ENCODE measurements around the gene CDK9. TPM values are rescaled to one million over a fixed set of nuclear protein-coding genes. Genes with fewer than 3 reads are reported as not detected.

Gene CDK9
- total RNA-seq, 2 donors from 2014 or later = 37.2 to 53.3 TPM

DNA sequence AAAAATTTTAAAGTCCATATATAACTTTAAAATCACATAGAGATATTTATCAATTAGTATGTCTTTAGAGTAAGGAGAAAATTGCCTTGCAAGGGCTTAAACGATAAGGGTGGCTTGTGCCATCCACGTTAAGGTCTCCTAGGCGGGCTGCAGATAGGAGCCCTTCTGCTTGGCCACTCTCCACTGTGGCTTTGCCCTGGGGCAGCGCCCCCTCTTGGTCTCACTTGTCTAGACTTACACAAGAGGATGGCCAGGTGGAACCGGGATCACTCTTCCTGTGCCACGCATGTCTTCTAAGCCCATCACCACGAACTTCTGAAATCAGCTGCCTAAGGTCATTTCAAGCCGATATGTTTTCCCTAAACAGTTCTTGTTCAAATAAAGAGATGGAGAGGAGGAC is 19.8 kb downstream of the CDK9 start:
- Histone ChIP-seq H3K4me1 (peaks cover 0 to 45% of the 10 kb centered on the region in 2 donors), H3K4me3 (no peak overlapping the region), H3K36me3 (peaks cover 16% of the 10 kb centered on the region), H3K27me3 (no peaks in the 10 kb centered on the region), H3K27ac (peak overlapping the region in 1 of 2 donors; percentile 15), H3K9me3 (no peaks in the 10 kb centered on the region)
- DNase-seq (ENCODE audit: low spot score) = no peak
- TF ChIP-seq, protein P1, sequence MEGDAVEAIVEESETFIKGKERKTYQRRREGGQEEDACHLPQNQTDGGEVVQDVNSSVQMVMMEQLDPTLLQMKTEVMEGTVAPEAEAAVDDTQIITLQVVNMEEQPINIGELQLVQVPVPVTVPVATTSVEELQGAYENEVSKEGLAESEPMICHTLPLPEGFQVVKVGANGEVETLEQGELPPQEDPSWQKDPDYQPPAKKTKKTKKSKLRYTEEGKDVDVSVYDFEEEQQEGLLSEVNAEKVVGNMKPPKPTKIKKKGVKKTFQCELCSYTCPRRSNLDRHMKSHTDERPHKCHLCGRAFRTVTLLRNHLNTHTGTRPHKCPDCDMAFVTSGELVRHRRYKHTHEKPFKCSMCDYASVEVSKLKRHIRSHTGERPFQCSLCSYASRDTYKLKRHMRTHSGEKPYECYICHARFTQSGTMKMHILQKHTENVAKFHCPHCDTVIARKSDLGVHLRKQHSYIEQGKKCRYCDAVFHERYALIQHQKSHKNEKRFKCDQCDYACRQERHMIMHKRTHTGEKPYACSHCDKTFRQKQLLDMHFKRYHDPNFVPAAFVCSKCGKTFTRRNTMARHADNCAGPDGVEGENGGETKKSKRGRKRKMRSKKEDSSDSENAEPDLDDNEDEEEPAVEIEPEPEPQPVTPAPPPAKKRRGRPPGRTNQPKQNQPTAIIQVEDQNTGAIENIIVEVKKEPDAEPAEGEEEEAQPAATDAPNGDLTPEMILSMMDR (IDR thresholded peaks at IDR 0.05) = peak in 1 of 2 donors; percentile 35

DNA sequence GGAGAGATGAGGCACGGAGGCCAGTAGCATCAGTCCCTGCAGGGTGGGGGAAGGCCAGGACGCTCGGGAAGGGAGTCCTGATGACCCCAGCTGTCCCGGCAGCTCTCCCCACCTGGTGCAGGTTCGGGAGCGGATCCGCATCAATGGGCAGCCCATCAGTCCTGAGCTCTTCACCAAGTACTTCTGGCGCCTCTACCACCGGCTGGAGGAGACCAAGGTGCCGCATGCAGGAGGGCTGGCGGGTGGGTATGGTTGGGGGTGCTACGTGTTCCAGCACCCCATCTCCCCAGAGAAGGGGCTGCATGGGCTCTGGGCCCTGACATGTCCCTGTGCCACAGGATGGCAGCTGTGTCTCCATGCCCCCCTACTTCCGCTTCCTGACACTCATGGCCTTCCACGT is 21.0 kb downstream of the CDK9 start:
- H3K36me3 ChIP-seq = peaks cover 20% of the 10 kb centered on the region
- no peak overlapping the region for H3K4me3 ChIP-seq
- H3K4me1 ChIP-seq = peaks cover 0 to 41% of the 10 kb centered on the region in 2 donors
- H3K27me3 ChIP-seq = no peaks in the 10 kb centered on the region
- no peak for DNase-seq (ENCODE audit: low spot score)
- TF ChIP-seq, protein P1 (IDR thresholded peaks at IDR 0.05) = no peak
- H3K9me3 ChIP-seq = no peaks in the 10 kb centered on the region
- no peak overlapping the region for H3K27ac ChIP-seq

DNA sequence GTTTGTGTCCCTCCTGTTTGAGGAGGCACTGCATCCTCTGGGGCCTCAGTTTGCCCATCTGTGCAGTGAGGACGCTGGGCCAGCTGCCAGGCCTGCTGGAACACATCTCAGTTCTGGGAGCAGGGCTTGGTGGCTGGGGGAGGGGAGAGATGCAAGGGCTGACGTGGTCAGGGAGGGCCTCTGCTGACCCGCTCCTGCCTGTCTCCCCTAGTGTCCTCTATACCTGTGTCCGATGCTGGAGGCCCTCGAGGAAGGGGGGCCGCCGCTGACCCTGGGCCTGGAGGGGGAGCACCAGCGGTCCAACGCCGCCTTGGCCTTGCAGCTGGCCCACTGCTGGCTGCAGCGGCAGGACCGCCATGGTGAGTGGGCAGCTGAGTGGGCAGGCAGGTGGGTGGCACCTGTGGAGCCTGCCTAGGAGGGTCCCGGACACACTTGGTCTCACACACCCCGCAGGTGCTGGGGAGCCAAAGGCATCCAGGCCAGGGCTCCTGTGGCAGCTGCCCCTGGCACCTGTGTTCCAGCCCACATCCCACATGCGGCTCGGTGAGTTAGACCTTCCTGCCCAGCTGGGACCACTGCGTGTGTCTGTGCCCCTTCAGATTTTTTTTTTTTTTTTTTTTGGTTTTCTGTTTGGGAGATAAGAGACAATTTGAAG is 22.6 kb downstream of the CDK9 start:
- TF ChIP-seq, protein P1 (IDR thresholded peaks at IDR 0.05) = no peak
- DNase-seq (ENCODE audit: low spot score) = no peak
- H3K4me1 ChIP-seq = peaks cover 0 to 33% of the 10 kb centered on the region in 2 donors
- no peaks in the 10 kb centered on the region for H3K27me3 ChIP-seq
- H3K36me3 ChIP-seq = peaks cover 34% of the 10 kb centered on the region
- H3K27ac ChIP-seq = peak overlapping the region; percentile 77 to 79
- H3K4me3 ChIP-seq = no peak overlapping the region
- no peaks in the 10 kb centered on the region for H3K9me3 ChIP-seq

DNA sequence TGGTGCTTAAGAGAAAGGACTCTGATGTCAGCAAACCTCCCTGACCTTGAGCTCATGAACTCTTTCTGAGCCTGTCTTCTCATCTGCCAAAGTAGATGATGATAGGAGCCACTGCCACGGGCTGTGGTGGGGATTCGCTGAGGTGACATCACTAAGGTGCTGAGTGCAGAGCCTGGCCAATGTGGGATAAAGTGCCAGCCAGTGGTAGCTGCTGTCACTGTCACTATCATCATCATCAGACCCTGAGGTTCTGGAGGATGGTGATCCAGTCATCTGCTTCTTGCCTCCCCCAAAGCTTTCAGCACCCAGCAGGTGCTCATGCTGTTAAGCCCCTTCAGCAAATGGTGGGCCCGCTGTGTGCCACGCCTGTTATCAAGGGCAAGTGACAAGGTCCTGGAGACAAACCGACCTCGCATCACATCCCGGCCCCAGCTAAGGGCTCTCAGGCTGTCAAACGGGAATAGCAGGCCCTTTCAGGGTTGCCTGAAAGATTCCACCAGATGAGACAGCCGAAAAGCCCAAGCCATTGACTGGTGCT is 23.2 kb downstream of the CDK9 start:
- peaks cover 40% of the 10 kb centered on the region for H3K36me3 ChIP-seq
- H3K27me3 ChIP-seq = no peaks in the 10 kb centered on the region
- H3K4me3 ChIP-seq = peak overlapping the region in 1 of 2 donors; percentile 9
- H3K9me3 ChIP-seq = no peaks in the 10 kb centered on the region
- no peak for DNase-seq (ENCODE audit: low spot score)
- H3K27ac ChIP-seq = peak overlapping the region; percentile 77 to 79
- H3K4me1 ChIP-seq = peaks cover 0 to 27% of the 10 kb centered on the region in 2 donors
- TF ChIP-seq, protein P1 (IDR thresholded peaks at IDR 0.05) = no peak

DNA sequence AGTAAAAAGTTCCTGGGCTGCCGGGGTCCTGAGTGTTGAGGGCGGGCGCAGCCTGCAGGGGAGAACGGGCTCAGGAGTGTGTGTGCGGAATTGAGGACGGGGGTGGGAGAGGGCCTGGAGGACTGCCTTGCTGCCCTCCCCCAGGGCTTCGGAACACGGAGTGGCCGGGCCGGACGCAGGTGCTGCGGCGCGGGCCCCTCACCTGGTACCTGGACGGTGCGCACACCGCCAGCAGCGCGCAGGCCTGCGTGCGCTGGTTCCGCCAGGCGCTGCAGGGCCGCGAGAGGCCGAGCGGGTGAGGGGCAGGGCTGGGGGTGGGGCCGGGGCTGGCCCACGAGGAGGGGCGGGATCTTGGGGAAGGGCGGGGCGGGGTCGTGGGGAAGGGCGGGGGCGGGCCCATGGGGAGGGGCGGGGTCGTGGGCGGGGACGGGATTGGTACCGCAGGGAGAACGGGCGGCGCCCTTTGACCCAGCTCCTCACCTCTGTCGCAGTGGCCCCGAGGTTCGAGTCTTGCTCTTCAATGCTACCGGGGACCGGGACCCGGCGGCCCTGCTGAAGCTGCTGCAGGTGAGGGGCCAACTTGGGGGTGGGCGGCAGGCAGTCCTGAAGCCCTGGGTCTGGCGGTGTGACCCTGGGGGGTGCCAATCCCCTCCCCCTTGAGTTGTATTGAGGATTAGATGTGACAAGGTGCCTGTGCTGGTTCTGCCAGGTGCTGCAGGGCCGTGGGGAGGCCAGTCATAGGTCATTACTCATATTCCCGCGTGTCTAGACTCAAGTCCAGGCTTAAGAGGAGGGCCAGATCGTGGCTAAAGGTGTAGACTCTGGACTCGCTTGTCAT is 23.9 kb downstream of the CDK9 start:
- H3K9me3 ChIP-seq = no peaks in the 10 kb centered on the region
- no peak for DNase-seq (ENCODE audit: low spot score)
- H3K4me3 ChIP-seq = peak overlapping the region in 1 of 2 donors; percentile 9
- no peaks in the 10 kb centered on the region for H3K27me3 ChIP-seq
- H3K36me3 ChIP-seq = peaks cover 47% of the 10 kb centered on the region
- TF ChIP-seq, protein P1 (IDR thresholded peaks at IDR 0.05) = no peak
- peaks cover 0 to 20% of the 10 kb centered on the region in 2 donors for H3K4me1 ChIP-seq
- peak overlapping the region; percentile 77 to 79 for H3K27ac ChIP-seq

Data from right atrium auricular region (tissue), 2 donors.